ENCODE data around the gene FOXJ2.
A peak's percentile ranks its signal among the peaks of the same experiment; 100 is the strongest.

The FOXJ2 gene

GRCh38 chr12:8038659-8039114, 6.2 kb downstream of the FOXJ2 start:
- no peak for TF ChIP-seq CTCF (IDR thresholded peaks at IDR 0.05; ENCODE audit: low read length, missing control alignments)
- peak; percentile 51 for DNase-seq (ENCODE audit: low read depth)
- H3K4me3 ChIP-seq (replicated peaks; ENCODE audit: low read depth, low read length) = peak overlapping the region; percentile 17

GRCh38 chr12:8040791-8041190, 8.3 kb downstream of the FOXJ2 start:
- DNase-seq (ENCODE audit: low read depth) = no peak
- no peak overlapping the region for H3K4me3 ChIP-seq (replicated peaks; ENCODE audit: low read depth, low read length)
- no peak for TF ChIP-seq CTCF (IDR thresholded peaks at IDR 0.05; ENCODE audit: low read length, missing control alignments)

- peak; percentile 91 for TF ChIP-seq CTCF (IDR thresholded peaks at IDR 0.05; ENCODE audit: low read length, missing control alignments)
- DNase-seq (ENCODE audit: low read depth) = peak; percentile 89
- H3K4me3 ChIP-seq (replicated peaks; ENCODE audit: low read depth, low read length) = no peak overlapping the region
Measured at GRCh38 chr12:8045952-8046944, 13.7 kb downstream of the FOXJ2 start.

GRCh38 chr12:8047842-8048241, 15.3 kb downstream of the FOXJ2 start:
- no peak for DNase-seq (ENCODE audit: low read depth)
- no peak for TF ChIP-seq CTCF (IDR thresholded peaks at IDR 0.05; ENCODE audit: low read length, missing control alignments)
- no peak overlapping the region for H3K4me3 ChIP-seq (replicated peaks; ENCODE audit: low read depth, low read length)

GRCh38 chr12:8048906-8049305, 16.4 kb downstream of the FOXJ2 start:
- TF ChIP-seq CTCF (IDR thresholded peaks at IDR 0.05; ENCODE audit: low read length, missing control alignments) = no peak
- DNase-seq (ENCODE audit: low read depth) = no peak

GRCh38 chr12:8050600-8051250, 18.2 kb downstream of the FOXJ2 start:
- TF ChIP-seq CTCF (IDR thresholded peaks at IDR 0.05; ENCODE audit: low read length, missing control alignments) = no peak
- DNase-seq (ENCODE audit: low read depth) = no peak
- H3K4me3 ChIP-seq (replicated peaks; ENCODE audit: low read depth, low read length) = no peak overlapping the region

More at GRCh38 chr12:8048906-8049305, 16.4 kb downstream of the FOXJ2 start:
- H3K4me3 ChIP-seq (replicated peaks; ENCODE audit: low read depth, low read length) = no peak overlapping the region

All from fibroblast of pulmonary artery (primary cell).